Hematopoietic multipotent progenitor cell (in vitro differentiated cells): ENCODE measurements around the gene DAPK1. TPM values are rescaled to one million over a fixed set of nuclear protein-coding genes. Genes with fewer than 3 reads are reported as not detected.

ENCODE experiments used
- DNase-seq, 3 donors: peaks; one replicate each; pipeline ENCODE4 v3.0.0-alpha.2; 2011 to 2015; ENCODE audit warnings: low read depth in 2 of 3, low spot score in 2 of 3
- total RNA-seq: library from RNA; depleted of rRNA; stranded (reverse); fragments of >200 nt; gene quantifications from one replicate; pipeline ENCODE4 v1.2.3, GENCODE V29; 2012

Gene DAPK1
- total RNA-seq, 1 donor = 148 TPM

DNA sequence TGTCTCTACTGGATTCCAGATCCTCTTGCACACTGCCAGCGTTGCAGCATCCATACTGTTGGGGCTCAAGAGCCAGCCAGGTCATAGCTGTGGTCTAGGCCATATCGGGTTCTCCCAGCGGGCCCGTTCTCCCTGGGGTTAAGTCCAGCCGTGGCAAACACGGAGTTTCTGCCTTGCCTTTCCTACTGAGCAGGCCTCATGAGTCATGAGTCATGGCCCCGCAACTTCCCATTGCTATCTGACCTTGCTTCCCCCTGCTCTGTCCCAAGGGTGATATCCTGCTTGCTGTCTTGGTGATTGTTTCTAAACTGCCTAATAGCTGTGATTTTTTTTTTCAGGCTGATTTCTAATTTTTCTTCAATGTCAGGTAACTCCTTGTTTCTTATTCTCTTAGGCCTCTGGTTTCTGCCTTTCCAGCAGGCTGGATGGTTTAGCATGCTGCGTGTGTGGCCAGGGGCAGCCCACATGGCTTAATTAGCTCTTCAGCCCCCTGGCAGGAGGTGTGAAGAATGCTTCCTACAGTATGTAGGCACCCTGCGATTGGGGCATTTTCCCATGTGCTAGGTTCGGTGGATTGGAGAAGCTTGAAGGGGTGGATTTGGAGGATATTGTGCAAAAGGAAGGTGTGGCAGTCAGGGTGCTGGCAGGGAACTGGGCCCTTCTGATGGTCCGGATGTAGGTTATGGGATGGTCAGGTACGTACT is 18.7 kb downstream of the DAPK1 start:
- peak in 2 of 3 donors; percentile 68 to 87 for DNase-seq

DNA sequence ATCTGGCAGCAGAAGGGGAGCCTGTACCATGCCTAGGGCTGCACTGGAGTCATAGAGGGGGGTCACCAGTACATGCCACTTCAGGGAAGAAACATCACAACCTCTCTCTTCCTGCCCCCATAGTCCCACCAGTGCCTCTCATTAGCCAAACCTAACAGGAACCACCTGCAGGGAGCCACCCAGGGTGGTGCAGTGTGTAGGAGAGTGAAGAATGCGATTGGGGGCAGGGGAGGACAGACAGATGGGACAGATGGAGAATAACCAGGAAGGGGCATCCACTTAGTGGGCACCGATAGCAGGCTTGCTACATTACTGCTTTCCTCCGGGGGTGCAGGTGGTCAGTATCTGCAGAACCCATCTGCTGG is 19.2 kb downstream of the DAPK1 start:
- peak in 1 of 3 donors; percentile 77 for DNase-seq

DNA sequence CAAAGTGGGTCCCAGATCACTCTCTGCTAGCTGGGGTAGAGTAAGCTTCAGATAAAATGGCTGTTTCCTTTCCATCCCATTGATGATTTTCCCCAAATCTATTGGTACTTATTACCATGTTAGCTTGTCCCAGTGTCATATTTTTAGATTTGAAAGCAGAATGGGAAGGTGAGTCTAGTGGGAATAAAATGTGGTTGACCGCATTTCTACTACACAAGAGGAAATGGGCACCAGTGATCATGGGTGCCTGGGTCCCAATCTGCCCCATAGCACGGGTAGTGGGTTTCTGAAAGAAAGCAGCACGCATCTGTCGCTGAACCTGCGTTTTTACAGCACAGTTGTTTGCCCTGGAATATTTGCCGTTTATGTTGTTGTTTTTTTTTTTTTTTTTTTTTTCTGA is 20.1 kb downstream of the DAPK1 start:
- peak in 1 of 3 donors; percentile 36 for DNase-seq

DNA sequence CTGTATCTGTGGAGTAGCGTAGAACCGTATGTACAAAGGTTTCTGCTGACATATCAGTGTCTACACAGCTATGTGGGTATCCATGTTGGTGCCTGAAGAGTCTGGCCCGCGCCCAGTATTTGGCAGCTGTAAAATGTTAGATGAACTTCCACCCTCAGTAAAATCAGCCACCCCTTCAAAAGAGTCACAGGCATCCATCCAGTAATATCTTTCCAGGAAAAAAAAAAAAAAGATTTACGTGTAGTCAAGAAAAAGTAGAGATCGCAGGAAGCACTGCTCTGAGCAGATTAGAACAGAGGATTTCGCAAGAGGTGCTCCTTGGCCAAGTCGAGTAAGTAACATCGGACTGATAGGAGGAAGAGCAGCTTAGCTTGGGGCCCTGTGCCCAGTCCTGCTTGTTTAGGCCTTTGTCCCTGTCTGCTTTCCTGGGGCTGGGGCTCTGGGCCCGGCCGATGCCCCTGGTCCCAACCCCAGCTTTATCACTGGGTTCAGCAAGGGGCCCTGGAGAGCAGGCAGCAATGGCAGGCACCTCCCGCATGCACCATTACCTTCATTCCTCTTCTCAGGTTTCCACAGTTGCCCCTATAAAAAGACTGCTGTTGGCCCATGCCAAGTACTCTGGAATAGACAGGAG is 21.2 kb downstream of the DAPK1 start:
- DNase-seq = peak in 2 of 3 donors; percentile 91 to 95

DNA sequence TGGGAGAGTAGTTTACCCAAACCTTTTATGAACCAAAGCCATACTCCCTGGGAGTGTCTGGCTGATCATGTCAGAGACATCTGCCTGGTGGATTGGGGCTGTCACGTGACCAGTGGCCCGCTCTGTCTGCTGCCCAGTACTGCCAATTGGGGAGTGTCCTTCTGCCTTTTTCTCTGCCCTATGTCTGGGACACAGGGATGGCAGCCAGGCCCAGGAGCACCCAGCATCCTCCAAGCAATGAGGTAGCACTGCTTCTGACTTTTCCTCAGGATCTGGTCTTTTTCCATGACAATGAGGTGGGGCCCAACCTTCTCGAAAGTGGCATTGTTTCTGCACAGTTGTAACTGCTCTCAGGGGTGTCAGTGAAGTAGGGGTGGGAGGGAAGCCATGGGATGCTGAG is 21.8 kb downstream of the DAPK1 start:
- no peak for DNase-seq

DNA sequence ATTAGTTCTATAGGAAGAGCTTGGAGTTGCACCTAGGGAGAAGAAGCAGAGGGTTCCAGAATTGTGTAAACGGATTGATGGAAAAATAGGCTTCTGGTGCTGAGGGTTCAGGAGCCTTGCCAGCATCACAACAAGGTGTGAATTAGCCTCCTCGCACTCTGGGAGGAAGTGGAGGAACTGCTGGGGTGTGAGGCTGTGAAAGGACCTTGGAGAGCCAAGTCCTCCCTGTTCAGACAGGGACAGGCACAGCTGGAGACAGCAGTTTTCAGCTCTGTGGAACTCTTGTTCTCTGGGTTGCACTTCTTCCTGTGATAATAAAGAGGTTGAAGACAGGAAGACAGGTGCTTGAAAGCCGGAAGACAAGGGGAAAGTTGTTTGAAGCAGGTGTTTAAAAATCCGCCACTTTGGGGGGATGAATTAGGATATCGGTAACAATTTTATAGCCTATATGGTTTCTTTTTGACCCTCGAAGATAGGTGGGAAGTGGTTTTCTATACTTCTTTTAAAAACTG is 22.6 kb downstream of the DAPK1 start:
- no peak for DNase-seq

DNA sequence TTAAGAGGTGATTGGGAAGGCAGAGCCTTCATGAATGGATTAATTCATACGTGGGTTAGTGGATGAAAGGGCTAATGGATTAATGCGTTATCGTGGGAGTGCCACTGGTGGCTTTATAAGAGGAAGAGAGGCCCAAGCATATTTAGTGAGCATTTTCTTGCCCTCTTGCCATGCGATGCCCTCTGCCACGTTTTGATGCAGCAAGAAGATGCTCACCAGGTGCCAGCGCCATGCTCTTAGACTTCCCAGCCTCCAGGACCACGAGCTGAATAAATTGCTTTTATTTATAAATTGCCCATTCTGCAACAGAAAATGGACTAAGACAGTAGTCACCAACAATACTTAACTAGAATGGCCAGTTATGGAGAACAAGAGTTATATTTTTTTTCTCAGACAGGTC is 24.2 kb downstream of the DAPK1 start:
- no peak for DNase-seq

DNA sequence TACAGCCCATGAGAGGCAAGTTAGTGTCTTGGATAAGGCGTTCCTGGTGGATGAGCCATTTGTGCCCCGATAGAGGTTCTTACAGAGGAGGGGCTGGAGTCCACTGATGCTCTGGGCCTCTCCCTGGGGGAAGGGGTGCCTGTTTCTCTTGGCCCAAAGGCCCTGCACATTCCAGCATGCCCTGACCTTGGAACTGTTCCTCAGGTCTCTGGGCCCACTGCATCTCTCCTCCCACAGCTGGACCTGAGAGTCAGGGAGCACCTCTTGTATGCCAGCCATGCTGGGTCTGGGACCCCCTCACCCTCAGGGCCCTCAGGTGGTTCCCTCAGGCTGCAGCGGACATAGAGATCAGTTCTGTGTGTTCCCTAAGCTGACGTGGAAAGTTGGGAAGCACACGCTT is 26.4 kb downstream of the DAPK1 start:
- DNase-seq = no peak

DNA sequence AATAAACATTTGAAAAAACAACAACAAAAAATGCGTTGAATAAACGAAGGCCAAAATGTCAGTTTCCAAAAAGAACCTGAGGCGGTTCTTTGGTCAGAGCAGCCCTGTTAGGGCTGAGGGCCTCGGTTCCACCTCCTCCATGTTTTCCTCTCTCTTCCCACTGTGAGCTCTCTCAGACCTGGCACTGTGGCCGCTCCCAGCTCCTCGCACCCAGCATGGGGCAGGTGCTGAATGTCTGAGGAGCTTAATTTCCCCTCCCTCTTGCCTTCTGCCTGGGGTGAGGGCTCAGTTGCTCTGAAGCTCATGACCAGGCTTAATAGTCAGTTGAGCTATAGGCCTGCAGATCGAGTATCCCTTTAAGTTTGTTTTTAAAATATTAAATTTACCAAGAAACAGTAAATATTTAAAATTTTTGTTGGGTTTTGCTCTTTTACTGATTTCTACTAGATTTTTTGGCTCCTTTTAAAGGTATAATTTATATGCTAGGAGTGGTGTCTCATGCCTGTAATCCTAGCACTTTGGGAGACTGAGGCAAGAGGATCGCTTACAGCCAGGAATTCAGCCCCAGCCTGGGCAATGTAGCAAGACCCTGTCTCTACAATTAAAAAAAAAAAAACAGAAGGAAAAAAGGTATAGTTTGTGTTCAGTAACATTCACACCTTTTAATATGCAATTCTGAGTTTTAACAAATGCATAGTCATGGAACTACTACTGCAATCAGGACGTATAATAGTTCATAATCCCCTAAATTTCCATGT is 28.1 kb downstream of the DAPK1 start:
- no peak for DNase-seq

DNA sequence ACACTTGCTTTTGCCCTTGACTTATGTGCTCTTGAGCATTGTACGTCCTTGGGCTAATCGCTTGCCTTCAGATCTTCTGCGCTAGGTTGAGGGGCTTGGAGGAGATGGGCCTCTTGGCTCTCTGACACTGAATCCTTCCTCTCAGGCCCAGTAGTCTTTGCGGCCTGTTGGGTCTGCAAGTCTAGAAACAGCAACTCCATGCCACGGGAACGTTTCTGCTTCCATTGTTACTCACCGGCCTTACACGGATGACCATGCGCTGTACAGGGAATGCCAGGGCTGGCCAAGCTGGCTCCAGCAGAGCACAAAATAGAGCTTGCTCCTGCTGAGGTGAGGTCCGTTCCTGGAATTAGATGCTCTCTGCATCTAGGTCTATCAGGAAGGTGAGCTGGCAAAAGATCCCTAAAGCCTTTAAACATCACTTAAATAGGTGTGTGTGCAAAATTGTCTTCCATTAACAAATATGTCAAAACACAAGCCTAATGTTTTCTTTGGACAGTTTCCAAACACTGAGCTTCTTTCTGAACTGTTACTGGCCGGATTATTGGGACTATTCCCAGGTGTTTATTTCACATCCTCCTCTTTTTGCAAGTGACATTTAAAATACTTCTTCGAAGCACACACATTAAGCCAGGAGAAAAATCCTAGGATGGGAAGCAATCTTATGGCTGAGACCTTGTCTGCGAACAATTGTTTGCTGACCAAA is 29.7 kb downstream of the DAPK1 start:
- DNase-seq = no peak

DNA sequence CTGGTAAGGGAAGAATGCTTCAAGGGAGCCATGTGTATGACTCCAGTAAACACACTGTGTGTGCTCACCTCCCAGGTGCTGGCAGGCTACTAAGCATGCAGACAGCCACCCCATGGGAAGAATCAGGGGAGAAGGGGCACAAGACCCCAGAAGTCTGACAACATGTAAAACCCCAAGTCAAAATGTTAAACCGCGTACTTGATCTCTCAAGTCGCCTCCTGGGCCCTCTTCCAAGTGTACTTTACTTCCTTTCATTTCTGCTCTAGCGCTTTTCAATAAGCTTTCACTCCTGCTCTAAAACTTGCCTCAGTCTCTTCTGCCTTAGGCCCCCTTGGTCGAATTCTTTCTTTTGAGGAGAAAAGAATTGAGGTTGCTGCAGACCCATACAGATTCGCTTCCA is 31.3 kb downstream of the DAPK1 start:
- peak in 1 of 3 donors; percentile 46 for DNase-seq

DNA sequence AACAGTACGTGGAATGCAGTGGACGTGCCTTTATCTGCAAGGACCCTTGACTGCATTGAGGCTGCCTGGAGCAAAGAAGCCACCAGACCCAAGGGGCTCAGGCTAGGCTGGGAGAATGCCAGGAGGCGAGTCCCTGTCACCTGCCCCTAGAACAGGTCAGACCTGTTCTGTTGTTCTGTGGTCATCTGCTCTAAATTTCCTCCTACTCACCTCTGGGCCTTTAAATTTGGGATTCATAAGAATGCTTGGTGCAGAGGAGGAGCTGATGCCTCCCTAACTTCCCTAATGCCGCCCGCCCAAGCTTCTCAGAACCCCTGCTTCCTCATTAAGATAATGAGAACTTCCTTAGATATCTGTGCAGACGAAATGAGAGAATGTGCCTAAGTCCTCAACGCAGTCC is 32.0 kb downstream of the DAPK1 start:
- DNase-seq = no peak

DNA sequence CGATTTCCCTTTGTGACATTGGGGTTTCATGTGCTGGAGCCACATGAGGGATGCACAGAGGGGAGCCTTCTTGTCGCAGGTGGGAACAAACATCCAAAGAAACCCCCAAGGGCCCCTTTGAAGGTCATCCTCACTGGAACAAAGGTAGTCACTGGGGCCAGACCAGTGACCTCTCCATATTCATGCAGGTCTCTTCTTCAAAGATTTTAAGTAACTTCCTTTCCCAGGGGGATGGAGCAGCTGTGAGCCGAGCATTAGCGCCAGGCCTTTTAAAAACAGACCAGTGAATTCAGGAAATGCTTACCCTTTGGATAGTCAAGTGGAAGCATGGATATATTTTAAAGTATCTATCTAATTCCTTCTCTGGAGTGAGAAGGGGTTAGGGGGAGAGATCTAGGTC is 33.0 kb downstream of the DAPK1 start:
- DNase-seq = no peak

DNA sequence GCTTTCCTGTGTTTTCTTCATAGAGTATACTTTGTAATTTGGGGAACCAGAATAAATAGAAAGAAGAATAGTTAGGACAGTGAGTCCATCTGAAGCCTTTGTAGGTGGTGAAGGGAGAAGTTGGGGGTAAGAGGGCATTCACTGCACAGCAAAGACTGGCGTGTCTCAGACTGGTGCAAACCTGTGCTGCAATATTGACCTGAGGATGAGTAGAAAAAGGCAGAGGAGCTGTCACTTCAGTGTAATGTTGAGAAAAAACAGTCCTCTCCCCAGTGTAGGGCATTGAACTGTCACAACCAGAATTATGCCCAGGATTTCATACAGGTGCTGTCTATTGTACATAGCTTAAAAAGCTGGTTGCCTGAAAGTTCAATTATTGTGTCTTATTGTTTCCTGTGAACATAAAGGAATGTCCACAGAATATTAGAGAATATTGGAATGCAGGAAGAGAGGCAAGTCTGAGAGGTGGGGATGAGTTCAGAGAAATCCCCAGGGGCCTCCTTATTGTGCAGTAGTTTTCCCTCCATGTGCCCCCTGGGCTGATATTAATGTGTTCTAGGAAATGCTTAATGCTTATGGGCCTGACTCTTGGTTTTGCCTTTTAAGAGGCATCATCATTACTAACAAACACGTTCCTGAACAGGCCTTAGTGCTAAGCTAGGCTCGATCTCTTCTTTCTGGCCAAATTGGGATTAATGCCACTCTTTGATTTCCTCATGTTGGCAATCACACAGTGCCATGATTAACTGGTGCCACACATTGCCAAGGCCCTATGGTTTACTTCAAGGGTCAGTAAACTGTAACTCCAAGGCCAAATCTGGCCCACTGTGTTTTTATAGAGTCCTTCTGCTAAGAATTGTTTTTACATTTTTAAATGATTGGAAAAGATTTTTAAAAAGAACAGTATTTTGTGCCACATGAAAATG is 34.0 kb downstream of the DAPK1 start:
- DNase-seq = no peak

DNA sequence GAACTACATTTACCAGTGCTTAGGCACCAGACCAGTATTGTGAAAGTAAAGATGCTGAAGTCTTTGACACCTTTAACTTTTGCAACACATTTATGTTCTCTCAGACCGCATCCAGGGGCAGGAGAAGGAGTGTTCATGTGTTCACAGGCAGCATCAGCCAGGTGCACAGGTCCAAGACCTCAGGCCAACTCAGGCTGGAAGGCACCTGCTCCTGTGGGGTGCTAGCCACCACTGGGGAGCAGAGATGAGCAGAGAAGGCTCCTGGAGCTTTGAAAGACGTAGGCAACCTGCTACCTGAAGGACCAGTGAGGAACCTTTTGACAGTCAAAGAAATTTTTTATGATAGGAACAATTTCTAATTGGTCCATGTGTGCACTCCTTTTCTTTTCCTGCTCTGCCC is 35.6 kb downstream of the DAPK1 start:
- no peak for DNase-seq

DNA sequence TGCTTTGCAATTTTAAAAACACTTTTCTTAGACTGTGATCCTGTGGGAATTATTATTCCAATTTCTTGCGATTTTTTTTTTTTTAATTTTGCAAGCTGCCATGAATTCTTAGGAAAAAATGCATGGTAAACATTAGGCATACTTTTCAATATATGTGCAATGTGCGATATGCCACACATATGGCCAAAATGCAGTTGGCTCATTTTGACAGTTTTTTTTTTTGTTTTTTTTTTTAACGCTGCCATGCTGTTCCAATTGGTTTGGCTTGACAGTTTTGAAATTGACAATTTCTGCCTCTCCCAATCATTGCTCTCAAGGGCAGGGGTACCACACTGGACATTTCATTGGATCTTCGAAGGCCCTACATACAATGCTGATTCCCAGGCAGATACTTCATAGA is 36.4 kb downstream of the DAPK1 start:
- DNase-seq = no peak

DNA sequence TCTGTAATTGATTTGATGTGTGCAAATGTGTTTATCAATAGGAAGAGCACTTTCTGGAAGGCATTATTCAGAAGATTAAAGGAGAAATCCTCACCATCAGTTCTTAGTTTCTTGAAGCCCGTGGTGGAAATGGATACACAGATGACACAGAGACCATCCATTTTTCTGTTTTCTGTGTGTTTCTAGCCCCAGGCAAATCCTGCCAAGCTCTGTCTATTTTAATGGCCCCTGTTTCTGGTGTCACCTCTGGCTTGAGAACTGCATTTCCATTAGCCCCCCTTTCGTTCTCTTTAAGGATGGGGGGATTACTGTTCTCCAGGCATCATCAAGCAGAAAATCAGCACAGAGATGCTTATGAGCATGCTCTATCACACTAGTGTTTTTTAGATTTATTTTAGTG is 37.3 kb downstream of the DAPK1 start:
- no peak for DNase-seq

DNA sequence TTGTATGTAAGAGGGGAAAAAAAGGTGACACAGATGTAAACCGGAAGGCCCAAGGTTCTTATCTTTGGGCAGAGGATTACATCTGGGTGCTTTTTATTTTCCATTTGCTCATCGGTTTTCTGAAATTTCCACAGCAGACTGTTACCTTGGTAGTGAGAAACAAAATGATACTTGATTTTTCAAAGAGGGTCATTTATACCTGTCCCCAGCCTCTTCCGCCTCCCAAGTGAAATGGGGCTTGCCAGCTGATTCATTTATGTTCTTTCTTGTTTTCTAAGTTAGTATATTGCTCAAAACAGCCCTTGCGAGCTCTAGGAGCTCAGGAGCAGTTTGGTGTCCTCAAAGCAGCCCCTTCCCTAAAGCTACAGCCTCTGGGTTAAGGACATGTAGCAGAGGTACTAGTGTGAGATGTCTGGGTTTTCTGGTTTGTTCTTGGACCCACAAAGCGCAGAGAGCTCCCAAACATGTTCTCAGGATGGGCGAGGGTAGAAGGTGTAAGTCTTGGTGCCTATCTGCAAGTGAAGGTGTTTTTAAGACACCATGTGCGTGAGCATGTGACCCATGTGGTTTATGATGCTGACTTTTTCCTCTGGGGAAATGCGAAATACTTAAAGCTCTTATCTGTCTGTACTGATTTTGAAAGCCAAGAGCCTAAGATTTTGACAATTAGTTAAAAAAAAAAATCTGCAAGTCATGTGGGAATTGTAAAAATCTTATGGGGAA is 38.3 kb downstream of the DAPK1 start:
- DNase-seq = peak in 1 of 3 donors; percentile 79

DNA sequence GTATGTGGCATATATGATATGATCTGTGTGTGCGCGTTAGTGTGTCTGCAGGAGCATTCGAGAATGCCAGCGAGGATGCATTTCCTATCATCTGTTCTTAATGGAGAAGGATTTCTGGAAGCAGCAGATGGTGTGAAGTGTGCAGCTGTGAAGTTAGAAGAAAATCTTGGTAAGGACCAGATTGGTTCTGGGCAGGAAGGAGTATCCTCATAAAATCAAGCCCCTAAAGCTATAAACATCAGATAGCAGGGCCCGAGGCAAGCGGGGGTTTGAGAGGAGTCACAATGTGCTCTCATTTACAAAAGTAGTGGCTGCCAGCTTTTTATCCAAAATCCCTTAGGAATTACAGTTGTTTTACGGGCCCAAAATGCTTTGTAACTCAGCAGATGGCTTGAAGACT is 40.0 kb downstream of the DAPK1 start:
- no peak for DNase-seq
